ENCODE measurements around the gene B4GALT2.

Gene B4GALT2

GRCh38 chr1:43979261-43979527 lies 184 bp downstream of the B4GALT2 start:
- Mint-ChIP-seq H3K9me3 (no peaks in the 10 kb centered on the region), H3K36me3 (ENCODE audit: low read depth) (peaks cover 36% of the 10 kb centered on the region), H3K27ac (no peak overlapping the region), H3K4me3 (no peak overlapping the region), H3K27me3 (ENCODE audit: low read depth) (no peaks in the 10 kb centered on the region), H3K4me1 (peaks cover 56% of the 10 kb centered on the region)
- TF ChIP-seq CTCF (IDR thresholded peaks at IDR 0.05; ENCODE audit: unreplicated experiment in 3 of 3) = no peak

- peak overlapping the region; percentile 89 to 93 (median 93) for H3K4me3 Mint-ChIP-seq
- H3K27me3 Mint-ChIP-seq (ENCODE audit: low read depth) = no peaks in the 10 kb centered on the region
- no peaks in the 10 kb centered on the region for H3K9me3 Mint-ChIP-seq
- peaks cover 52% of the 10 kb centered on the region for H3K4me1 Mint-ChIP-seq
- no peak for TF ChIP-seq CTCF (IDR thresholded peaks at IDR 0.05; ENCODE audit: unreplicated experiment in 3 of 3)
- peak overlapping the region in 2 of 3 experiments; percentile 72 to 75 for H3K27ac Mint-ChIP-seq
- H3K36me3 Mint-ChIP-seq (ENCODE audit: low read depth) = peaks cover 38% of the 10 kb centered on the region
Measured at GRCh38 chr1:43979528-43980254, 681 bp downstream of the B4GALT2 start.

- Mint-ChIP-seq H3K4me1 (peaks cover 52% of the 10 kb centered on the region), H3K27me3 (ENCODE audit: low read depth) (no peaks in the 10 kb centered on the region), H3K36me3 (ENCODE audit: low read depth) (peaks cover 39% of the 10 kb centered on the region), H3K4me3 (peak overlapping the region; percentile 89 to 93 (median 93)), H3K27ac (peak overlapping the region; percentile 1 to 75 (median 72)), H3K9me3 (no peaks in the 10 kb centered on the region)
- TF ChIP-seq CTCF (IDR thresholded peaks at IDR 0.05; ENCODE audit: unreplicated experiment in 3 of 3) = no peak
Measured at GRCh38 chr1:43980255-43981134, 1.5 kb downstream of the B4GALT2 start.

GRCh38 chr1:43981135-43981491 lies 2.1 kb downstream of the B4GALT2 start:
- H3K27me3 Mint-ChIP-seq (ENCODE audit: low read depth) = no peaks in the 10 kb centered on the region

GRCh38 chr1:43981636-43982035 lies 2.6 kb downstream of the B4GALT2 start:
- peaks cover 43% of the 10 kb centered on the region for H3K4me1 Mint-ChIP-seq
- peaks cover 45% of the 10 kb centered on the region for H3K36me3 Mint-ChIP-seq (ENCODE audit: low read depth)
- no peak overlapping the region for H3K27ac Mint-ChIP-seq
- no peak for TF ChIP-seq CTCF (IDR thresholded peaks at IDR 0.05; ENCODE audit: unreplicated experiment in 3 of 3)
- no peaks in the 10 kb centered on the region for H3K9me3 Mint-ChIP-seq
- no peaks in the 10 kb centered on the region for H3K27me3 Mint-ChIP-seq (ENCODE audit: low read depth)
- peak overlapping the region in 2 of 3 experiments; percentile 35 to 93 for H3K4me3 Mint-ChIP-seq

More at GRCh38 chr1:43981135-43981491, 2.1 kb downstream of the B4GALT2 start:
- Mint-ChIP-seq H3K36me3 (ENCODE audit: low read depth) (peaks cover 45% of the 10 kb centered on the region), H3K27ac (no peak overlapping the region), H3K4me3 (peak overlapping the region; percentile 13 to 93 (median 89)), H3K4me1 (peaks cover 48% of the 10 kb centered on the region), H3K9me3 (no peaks in the 10 kb centered on the region)
- no peak for TF ChIP-seq CTCF (IDR thresholded peaks at IDR 0.05; ENCODE audit: unreplicated experiment in 3 of 3)
